HepG2 (cell line): ENCODE measurements around the gene CARMIL3. TPM values are rescaled to one million over a fixed set of nuclear protein-coding genes. Genes with fewer than 3 reads are reported as not detected.

Source experiments
- ARNT2 ChIP-seq: sonication (generic); formaldehyde crosslinking; IDR thresholded peaks from 2 replicates; pipeline ENCODE4 v1.8.0; 2022; ENCODE audit warnings: mild to moderate bottlenecking, low read depth, missing genetic modification reagents, moderate library complexity
- FUBP1 ChIP-seq: sonication (generic); formaldehyde crosslinking; IDR thresholded peaks from 2 replicates; pipeline ENCODE4 v1.5.1; 2020; ENCODE audit warnings: missing genetic modification reagents, mild to moderate bottlenecking, borderline replicate concordance
- GABPA ChIP-seq, 2 experiments: IDR thresholded peaks; 2 replicates each; pipeline ENCODE4 v1.6.1; 2011 to 2016; ENCODE audit warnings: low read depth in 2 of 2, low read length in 1 of 2, missing biosample characterization in 1 of 2, missing genetic modification characterization in 1 of 2
- ISL2 ChIP-seq: sonication (generic); formaldehyde crosslinking; IDR thresholded peaks from 2 replicates; pipeline ENCODE4 v1.5.0; 2020; ENCODE audit warnings: missing genetic modification reagents
- KAT2B ChIP-seq: fragments of 150-350 bp; IDR thresholded peaks from 2 replicates; pipeline ENCODE4 v1.6.1; 2014; ENCODE audit warnings: low read depth, low read length, borderline replicate concordance
- KLF13 ChIP-seq: sonication (generic); formaldehyde crosslinking; IDR thresholded peaks from 2 replicates; pipeline ENCODE4 v1.4.0; 2020; ENCODE audit warnings: mild to moderate bottlenecking, missing genetic modification reagents
- KMT2B ChIP-seq: IDR thresholded peaks from 2 replicates; pipeline ENCODE4 v1.6.1; 2016; ENCODE audit warnings: missing genetic modification reagents, missing compliant biosample characterization
- NCOR1 ChIP-seq: fragments of 200-600 bp; sonication (generic); IDR thresholded peaks from 2 replicates; pipeline ENCODE4 v1.7.0; 2017; ENCODE audit warnings: antibody characterized with exemption, low read length, borderline replicate concordance
- SIX4 ChIP-seq: sonication (generic); formaldehyde crosslinking; IDR thresholded peaks from 2 replicates; pipeline ENCODE4 v1.4.0; 2020; ENCODE audit warnings: missing genetic modification reagents
- SOX5 ChIP-seq: IDR thresholded peaks from 2 replicates; pipeline ENCODE4 v1.6.1; 2016; ENCODE audit warnings: borderline replicate concordance
- TBP ChIP-seq: sonication (generic); formaldehyde crosslinking; IDR thresholded peaks from 2 replicates; pipeline ENCODE4 v1.5.0; 2020; ENCODE audit warnings: missing genetic modification reagents
- TBX2 ChIP-seq: sonication (generic); formaldehyde crosslinking; IDR thresholded peaks from 2 replicates; pipeline ENCODE4 v1.5.0; 2020; ENCODE audit warnings: missing genetic modification reagents, mild to moderate bottlenecking, borderline replicate concordance
- ZBED4 ChIP-seq: sonication (generic); formaldehyde crosslinking; IDR thresholded peaks from 2 replicates; pipeline ENCODE4 v1.4.0; 2020; ENCODE audit warnings: missing genetic modification reagents, borderline replicate concordance
- ZEB1 ChIP-seq: IDR thresholded peaks from 2 replicates; pipeline ENCODE4 v1.6.1; 2012; ENCODE audit warnings: mild to moderate bottlenecking, low read depth, inconsistent platforms; ENCODE audit not compliant: insufficient replicate concordance
- ZFP90 ChIP-seq: sonication (generic); formaldehyde crosslinking; IDR thresholded peaks from 2 replicates; pipeline ENCODE4 v1.8.0; 2022; ENCODE audit warnings: missing genetic modification reagents, mild to moderate bottlenecking, inconsistent platforms, borderline replicate concordance
- ZNF12 ChIP-seq: sonication (generic); formaldehyde crosslinking; IDR thresholded peaks from 2 replicates; pipeline ENCODE4 v1.5.0; 2020; ENCODE audit warnings: missing genetic modification reagents
- ZNF180 ChIP-seq: sonication (generic); formaldehyde crosslinking; IDR thresholded peaks from 2 replicates; pipeline ENCODE4 v1.4.0; 2020; ENCODE audit warnings: low read depth, missing genetic modification reagents, borderline replicate concordance
- ZNF501 ChIP-seq: sonication (generic); formaldehyde crosslinking; IDR thresholded peaks from 2 replicates; pipeline ENCODE4 v1.5.1; 2020; ENCODE audit warnings: mild to moderate bottlenecking, moderate library complexity, missing genetic modification reagents
- polyA plus RNA-seq, 8 experiments: library from polyadenylated mRNA; depleted of rRNA in 3 of 8; stranded (reverse) in 7 of 8; unstranded in 1 of 8; fragments of >200 nt; fragmentation: Illumina TruSeq in 4 of 8; extraction: Trizol in 4 of 8; gene quantifications; 2 replicates each; pipeline versions ENCODE4 v1.2.1 to v1.2.3, GENCODE V29; 2011 to 2016; ENCODE audit warnings: low read depth in 4 of 8, missing spikeins in 1 of 8, mixed read lengths in 1 of 8; ENCODE audit not compliant: insufficient read depth in 1 of 8
- total RNA-seq, 5 experiments: library from RNA; depleted of rRNA; stranded (reverse); fragments of >200 nt; fragmentation: Illumina TruSeq; extraction: Trizol; gene quantifications; 2 replicates each; pipeline ENCODE4 v1.2.3, GENCODE V29; 2016; ENCODE audit warnings: low read depth in 1 of 5
- TF ChIP-seq, protein P1 (sequence below): IDR thresholded peaks from 2 replicates; pipeline ENCODE4 v1.6.1; 2016; ENCODE audit warnings: missing compliant biosample characterization, missing genetic modification reagents, borderline replicate concordance
- TF ChIP-seq, protein P2 (sequence below): sonication (generic); formaldehyde crosslinking; IDR thresholded peaks from 2 replicates; pipeline ENCODE4 v1.4.0; 2020; ENCODE audit warnings: missing genetic modification reagents; ENCODE audit errors: not compliant biosample characterization
- TF ChIP-seq, protein P3 (sequence below): IDR thresholded peaks from 2 replicates; pipeline ENCODE4 v1.6.1; 2012; ENCODE audit warnings: inconsistent platforms

Gene CARMIL3
- total and polyA plus RNA-seq, 2 of the 13 experiments (the other 11 are each of a cell fraction or from before 2014, with no cell fraction given) = 0.27 to 0.55 TPM

DNA sequence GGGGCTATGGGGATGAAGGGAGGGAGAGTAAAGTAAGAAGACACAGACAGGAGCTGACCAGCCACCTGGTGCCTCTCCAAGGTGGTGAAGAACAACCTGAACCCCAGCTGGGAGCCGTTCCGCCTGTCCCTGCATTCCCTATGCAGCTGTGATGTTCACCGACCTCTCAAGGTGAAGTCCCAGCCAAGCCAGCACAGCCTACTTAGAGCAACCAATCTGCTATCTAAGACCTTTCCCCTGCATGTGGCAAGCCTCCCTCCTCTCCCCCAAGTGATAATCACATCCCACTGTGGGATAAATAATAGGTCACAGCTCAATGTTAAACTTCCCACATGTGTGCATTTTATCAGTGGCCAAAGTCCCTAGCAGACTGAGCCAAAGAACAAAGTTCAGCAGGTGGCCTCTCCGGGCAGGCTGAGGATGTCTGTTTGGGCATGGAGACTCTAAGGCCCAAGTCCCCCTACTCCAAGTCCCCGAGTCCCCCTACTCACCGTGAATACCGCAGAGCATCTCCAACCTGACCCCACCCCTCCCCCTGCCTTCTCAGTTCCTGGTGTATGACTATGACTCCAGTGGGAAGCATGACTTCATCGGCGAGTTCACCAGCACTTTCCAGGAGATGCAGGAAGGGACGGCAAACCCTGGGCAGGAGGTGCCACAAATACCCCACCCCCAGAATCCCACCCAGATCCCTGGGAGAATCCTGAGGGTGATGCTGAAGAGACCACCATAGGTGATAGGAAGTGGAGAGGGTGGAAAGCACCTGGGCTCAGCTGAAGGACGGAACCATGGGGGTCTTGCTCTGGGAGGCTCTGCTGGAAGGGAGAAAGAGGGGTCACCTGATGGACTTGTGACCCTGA lies 23.0 kb downstream of the CARMIL3 start (continued):
- TF ChIP-seq, protein P1, sequence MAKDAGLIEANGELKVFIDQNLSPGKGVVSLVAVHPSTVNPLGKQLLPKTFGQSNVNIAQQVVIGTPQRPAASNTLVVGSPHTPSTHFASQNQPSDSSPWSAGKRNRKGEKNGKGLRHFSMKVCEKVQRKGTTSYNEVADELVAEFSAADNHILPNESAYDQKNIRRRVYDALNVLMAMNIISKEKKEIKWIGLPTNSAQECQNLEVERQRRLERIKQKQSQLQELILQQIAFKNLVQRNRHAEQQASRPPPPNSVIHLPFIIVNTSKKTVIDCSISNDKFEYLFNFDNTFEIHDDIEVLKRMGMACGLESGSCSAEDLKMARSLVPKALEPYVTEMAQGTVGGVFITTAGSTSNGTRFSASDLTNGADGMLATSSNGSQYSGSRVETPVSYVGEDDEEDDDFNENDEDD = no peak
- peak; percentile 78 for TF ChIP-seq NCOR1
- TF ChIP-seq GABPA (IDR thresholded peaks at IDR 0.05; ENCODE audit: low read depth, low read length) = no peak
- TF ChIP-seq GABPA (CRISPR knock-in tag; IDR thresholded peaks at IDR 0.05; ENCODE audit: low read depth) = no peak
- no peak for TF ChIP-seq ZNF12 (CRISPR knock-in tag)
- no peak for TF ChIP-seq TBP (CRISPR knock-in tag)
- no peak for TF ChIP-seq SIX4 (CRISPR knock-in tag)
- TF ChIP-seq, protein P2, sequence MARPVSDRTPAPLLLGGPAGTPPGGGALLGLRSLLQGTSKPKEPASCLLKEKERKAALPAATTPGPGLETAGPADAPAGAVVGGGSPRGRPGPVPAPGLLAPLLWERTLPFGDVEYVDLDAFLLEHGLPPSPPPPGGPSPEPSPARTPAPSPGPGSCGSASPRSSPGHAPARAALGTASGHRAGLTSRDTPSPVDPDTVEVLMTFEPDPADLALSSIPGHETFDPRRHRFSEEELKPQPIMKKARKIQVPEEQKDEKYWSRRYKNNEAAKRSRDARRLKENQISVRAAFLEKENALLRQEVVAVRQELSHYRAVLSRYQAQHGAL (CRISPR knock-in tag) = no peak
- TF ChIP-seq FUBP1 = no peak
- TF ChIP-seq ZBED4 (CRISPR knock-in tag) = no peak
- TF ChIP-seq ARNT2 (CRISPR knock-in tag) = no peak
- TF ChIP-seq ZFP90 (CRISPR knock-in tag) = peak; percentile 89; the same call in 1 of the 2 replicates
- TF ChIP-seq, protein P3, sequence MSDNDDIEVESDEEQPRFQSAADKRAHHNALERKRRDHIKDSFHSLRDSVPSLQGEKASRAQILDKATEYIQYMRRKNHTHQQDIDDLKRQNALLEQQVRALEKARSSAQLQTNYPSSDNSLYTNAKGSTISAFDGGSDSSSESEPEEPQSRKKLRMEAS = peak; percentile 54; the same call in 1 of the 2 replicates
- no peak for TF ChIP-seq KAT2B
- TF ChIP-seq SOX5 (CRISPR knock-in tag) = no peak
- no peak for TF ChIP-seq KMT2B (CRISPR knock-in tag)
- TF ChIP-seq ZNF501 (CRISPR knock-in tag) = no peak
- TF ChIP-seq TBX2 (CRISPR knock-in tag) = no peak
- TF ChIP-seq KLF13 (CRISPR knock-in tag) = no peak
- no peak for TF ChIP-seq ZNF180
- no peak for TF ChIP-seq ZEB1
- no peak for TF ChIP-seq ISL2 (CRISPR knock-in tag)
